Measurements from ENCODE around the gene ROBO1.

DNA sequence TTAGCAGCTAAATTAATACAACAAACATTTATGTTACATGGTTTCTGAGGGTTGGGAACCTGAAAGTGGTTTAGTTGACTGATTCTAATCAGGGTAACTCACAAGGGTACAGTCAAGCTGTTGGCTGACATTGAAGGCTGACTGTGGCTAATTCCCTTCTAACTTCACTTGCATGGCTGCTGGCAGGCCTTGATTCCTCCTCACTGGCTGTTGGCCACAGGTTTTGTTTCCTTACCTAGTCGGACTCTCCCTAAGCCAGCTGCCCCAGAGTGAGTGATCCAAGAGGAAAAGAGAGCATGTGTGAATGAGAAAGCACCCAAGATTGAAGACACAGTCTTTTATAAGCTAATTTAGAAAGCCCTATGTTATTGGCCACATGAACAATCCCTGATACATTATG lies 700.1 kb downstream of the ROBO1 start:
- TF ChIP-seq EZH2 (IDR thresholded peaks at IDR 0.05; ENCODE audit: low read length), result no peak
- TF ChIP-seq, protein P1, sequence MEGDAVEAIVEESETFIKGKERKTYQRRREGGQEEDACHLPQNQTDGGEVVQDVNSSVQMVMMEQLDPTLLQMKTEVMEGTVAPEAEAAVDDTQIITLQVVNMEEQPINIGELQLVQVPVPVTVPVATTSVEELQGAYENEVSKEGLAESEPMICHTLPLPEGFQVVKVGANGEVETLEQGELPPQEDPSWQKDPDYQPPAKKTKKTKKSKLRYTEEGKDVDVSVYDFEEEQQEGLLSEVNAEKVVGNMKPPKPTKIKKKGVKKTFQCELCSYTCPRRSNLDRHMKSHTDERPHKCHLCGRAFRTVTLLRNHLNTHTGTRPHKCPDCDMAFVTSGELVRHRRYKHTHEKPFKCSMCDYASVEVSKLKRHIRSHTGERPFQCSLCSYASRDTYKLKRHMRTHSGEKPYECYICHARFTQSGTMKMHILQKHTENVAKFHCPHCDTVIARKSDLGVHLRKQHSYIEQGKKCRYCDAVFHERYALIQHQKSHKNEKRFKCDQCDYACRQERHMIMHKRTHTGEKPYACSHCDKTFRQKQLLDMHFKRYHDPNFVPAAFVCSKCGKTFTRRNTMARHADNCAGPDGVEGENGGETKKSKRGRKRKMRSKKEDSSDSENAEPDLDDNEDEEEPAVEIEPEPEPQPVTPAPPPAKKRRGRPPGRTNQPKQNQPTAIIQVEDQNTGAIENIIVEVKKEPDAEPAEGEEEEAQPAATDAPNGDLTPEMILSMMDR (optimal IDR thresholded peaks at IDR 0.05 in 1 of 3, IDR thresholded peaks at IDR 0.05 in 1 of 3, conservative IDR thresholded peaks at IDR 0.05 in 1 of 3; ENCODE audit: extremely low read depth in 1 of 3, insufficient read depth in 2 of 3, low read length in 3 of 3), result no peak
